ENCODE data around the gene RRM2. TPM values are rescaled to one million over a fixed set of nuclear protein-coding genes. Genes with fewer than 3 reads are reported as not detected.

The RRM2 gene
- total RNA-seq, 1 donor from 2014 or later, result 9.3 TPM

DNA sequence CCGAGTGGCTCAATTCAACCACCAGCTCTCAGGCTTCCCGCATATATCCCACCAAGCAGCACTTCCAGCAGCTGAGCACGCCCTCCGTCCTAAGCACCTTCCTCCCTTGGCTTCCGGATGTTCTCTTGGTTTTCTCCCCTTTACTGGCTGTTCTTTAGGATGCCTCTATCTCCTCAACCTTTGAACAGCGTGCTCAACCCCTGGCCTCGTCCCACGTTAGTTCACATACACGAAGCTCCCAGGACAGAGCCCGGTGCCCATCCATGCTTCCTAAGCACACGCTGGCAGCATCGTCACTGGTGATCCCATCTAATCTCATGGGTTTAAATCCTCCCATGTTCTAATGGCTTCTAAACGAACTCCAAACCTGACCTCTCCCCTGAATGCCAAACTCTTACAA lies 46.0 kb upstream of the RRM2 start:
- DNase-seq (no peak), ATAC-seq (ENCODE audit: low read depth) (no peak)
- TF ChIP-seq, protein P1, sequence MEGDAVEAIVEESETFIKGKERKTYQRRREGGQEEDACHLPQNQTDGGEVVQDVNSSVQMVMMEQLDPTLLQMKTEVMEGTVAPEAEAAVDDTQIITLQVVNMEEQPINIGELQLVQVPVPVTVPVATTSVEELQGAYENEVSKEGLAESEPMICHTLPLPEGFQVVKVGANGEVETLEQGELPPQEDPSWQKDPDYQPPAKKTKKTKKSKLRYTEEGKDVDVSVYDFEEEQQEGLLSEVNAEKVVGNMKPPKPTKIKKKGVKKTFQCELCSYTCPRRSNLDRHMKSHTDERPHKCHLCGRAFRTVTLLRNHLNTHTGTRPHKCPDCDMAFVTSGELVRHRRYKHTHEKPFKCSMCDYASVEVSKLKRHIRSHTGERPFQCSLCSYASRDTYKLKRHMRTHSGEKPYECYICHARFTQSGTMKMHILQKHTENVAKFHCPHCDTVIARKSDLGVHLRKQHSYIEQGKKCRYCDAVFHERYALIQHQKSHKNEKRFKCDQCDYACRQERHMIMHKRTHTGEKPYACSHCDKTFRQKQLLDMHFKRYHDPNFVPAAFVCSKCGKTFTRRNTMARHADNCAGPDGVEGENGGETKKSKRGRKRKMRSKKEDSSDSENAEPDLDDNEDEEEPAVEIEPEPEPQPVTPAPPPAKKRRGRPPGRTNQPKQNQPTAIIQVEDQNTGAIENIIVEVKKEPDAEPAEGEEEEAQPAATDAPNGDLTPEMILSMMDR (IDR thresholded peaks at IDR 0.05), result no peak
- Mint-ChIP-seq H3K9me3 (no peaks in the 10 kb centered on the region), H3K36me3 (ENCODE audit: low read depth) (no peaks in the 10 kb centered on the region), H3K4me3 (no peak overlapping the region), H3K27ac (no peak overlapping the region), H3K27me3 (peaks cover 64% of the 10 kb centered on the region), H3K4me1 (peaks cover 13% of the 10 kb centered on the region)
- ChIA-PET CTCF (interaction anchor here (6.6 kb wide), 1 partner anchor 332 kb away, joined by 43 read pairs; no protein-coding TSS in a partner anchor), POLR2A (no interaction called here)
- intact Hi-C loops (cut with micrococcal nuclease), result loop anchor here (10.0 kb wide), 1 partner anchor 168 kb away; no protein-coding TSS in a partner anchor

DNA sequence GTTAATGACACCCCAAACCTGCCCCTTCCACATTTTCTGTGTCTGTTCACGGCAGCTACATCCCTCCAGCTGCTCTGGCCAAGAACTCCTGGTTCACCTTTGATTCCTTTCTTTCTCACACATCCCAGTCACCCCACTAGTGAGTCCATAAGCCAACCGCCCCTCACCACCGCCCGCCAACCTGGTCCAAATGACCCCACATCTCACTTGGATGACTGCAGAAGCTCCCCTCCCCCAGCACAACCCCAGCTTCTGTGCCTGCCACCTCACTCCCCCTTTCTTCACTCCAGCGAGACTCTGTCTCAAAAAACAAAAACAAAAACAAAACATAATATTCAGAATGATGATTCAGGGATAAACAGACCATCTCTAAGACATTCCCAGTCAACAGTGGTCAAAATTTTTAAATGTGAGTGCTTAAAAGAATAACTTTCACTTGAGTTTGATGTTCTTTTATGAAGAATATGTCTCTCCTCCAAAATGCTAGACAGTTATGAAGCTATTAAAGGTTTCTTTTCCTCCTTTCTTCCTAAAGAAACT lies 45.5 kb upstream of the RRM2 start:
- H3K36me3 Mint-ChIP-seq (ENCODE audit: low read depth), result no peaks in the 10 kb centered on the region
- no peak overlapping the region for H3K4me3 Mint-ChIP-seq
- H3K9me3 Mint-ChIP-seq, result no peaks in the 10 kb centered on the region
- peaks cover 66% of the 10 kb centered on the region for H3K27me3 Mint-ChIP-seq
- CTCF ChIA-PET, result interaction anchor here (6.6 kb wide), 1 partner anchor 332 kb away, joined by 43 read pairs; no protein-coding TSS in a partner anchor
- no peak for ATAC-seq (ENCODE audit: low read depth)
- H3K27ac Mint-ChIP-seq, result no peak overlapping the region
- peaks cover 13% of the 10 kb centered on the region for H3K4me1 Mint-ChIP-seq
- POLR2A ChIA-PET, result no interaction called here
- TF ChIP-seq, protein P1 (IDR thresholded peaks at IDR 0.05), result no peak
- intact Hi-C loops (cut with micrococcal nuclease), result loop anchor here (10.0 kb wide), 1 partner anchor 168 kb away; no protein-coding TSS in a partner anchor
- DNase-seq, result no peak

DNA sequence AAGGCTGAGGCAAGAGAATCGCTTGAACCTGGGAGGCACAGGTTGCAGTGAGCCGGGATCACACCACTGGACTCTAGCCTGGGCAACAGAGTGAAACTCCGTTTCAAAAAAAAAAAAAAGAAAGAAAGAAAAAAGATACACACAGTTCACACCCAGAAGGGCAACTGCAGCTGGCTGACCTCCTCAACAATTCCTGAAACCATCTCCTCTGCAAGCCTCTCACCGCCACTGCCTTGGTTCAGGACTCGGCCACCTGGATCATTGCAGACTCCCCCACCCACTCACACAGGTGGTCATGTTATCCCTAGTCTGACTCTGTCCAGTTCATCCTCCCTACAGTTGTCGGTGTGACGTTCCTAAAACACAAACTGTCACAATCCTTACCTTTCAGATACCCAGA lies 44.5 kb upstream of the RRM2 start:
- CTCF ChIA-PET, result interaction anchor here (1.0 kb wide), 1 partner anchor 357 kb away, joined by 3 read pairs; no protein-coding TSS in a partner anchor
- DNase-seq, result no peak
- intact Hi-C loops (cut with micrococcal nuclease), result loop anchor here (10.0 kb wide), 1 partner anchor 167 kb away; no protein-coding TSS in a partner anchor
- Mint-ChIP-seq H3K36me3 (ENCODE audit: low read depth) (no peaks in the 10 kb centered on the region), H3K4me1 (peaks cover 10% of the 10 kb centered on the region), H3K27ac (no peak overlapping the region), H3K4me3 (peak overlapping the region; percentile 11), H3K9me3 (no peaks in the 10 kb centered on the region), H3K27me3 (peaks cover 63% of the 10 kb centered on the region)
- TF ChIP-seq, protein P1 (IDR thresholded peaks at IDR 0.05), result no peak
- no peak for ATAC-seq (ENCODE audit: low read depth)
- POLR2A ChIA-PET, result no interaction called here

DNA sequence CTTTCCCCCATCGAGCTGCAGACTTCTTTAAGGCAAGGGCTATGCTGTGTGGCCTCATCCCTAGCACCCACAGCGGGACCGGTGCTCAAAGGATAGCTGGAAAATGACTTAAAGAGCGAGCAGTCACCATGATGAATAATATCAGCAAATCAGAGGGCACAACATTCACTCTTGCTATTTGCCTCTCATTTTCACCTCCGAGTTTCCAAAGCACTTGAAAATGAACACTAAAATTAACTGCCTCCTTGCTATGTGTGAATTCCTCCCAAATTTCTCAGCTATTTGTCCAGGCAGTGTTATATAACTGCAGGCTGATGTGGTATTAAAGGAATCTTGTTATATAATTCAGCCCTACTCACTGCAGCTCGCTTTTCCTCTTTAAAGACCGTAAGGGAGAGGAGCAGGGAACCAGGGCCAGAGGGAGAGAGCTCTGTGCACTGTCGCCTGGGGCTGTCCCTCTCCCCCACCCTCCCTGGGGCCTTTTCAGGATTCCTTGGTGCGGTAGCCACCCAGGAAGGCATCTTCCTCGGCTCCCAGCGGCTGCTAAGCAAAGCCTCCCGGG lies 43.8 kb upstream of the RRM2 start:
- no peak overlapping the region for H3K27ac Mint-ChIP-seq
- H3K36me3 Mint-ChIP-seq (ENCODE audit: low read depth), result no peaks in the 10 kb centered on the region
- H3K4me3 Mint-ChIP-seq, result peak overlapping the region; percentile 81
- peaks cover 12% of the 10 kb centered on the region for H3K4me1 Mint-ChIP-seq
- DNase-seq, result no peak
- intact Hi-C loops (cut with micrococcal nuclease), result loop anchor here (1.0 to 10.0 kb wide), 2 partner anchors 42 to 166 kb away; no protein-coding TSS in a partner anchor
- CTCF ChIA-PET, result interaction anchor here (0.6 to 3.5 kb wide), 3 partner anchors 18 to 356 kb away, joined by 3 to 15 read pairs (median 3); no protein-coding TSS in a partner anchor
- no peak for ATAC-seq (ENCODE audit: low read depth)
- POLR2A ChIA-PET, result interaction anchor here (0.5 to 1.1 kb wide), 3 partner anchors 42 to 366 kb away, joined by 3 to 4 read pairs (median 3); no protein-coding TSS in a partner anchor
- H3K27me3 Mint-ChIP-seq, result peaks cover 67% of the 10 kb centered on the region
- H3K9me3 Mint-ChIP-seq, result no peaks in the 10 kb centered on the region
- TF ChIP-seq, protein P1 (IDR thresholded peaks at IDR 0.05), result no peak

DNA sequence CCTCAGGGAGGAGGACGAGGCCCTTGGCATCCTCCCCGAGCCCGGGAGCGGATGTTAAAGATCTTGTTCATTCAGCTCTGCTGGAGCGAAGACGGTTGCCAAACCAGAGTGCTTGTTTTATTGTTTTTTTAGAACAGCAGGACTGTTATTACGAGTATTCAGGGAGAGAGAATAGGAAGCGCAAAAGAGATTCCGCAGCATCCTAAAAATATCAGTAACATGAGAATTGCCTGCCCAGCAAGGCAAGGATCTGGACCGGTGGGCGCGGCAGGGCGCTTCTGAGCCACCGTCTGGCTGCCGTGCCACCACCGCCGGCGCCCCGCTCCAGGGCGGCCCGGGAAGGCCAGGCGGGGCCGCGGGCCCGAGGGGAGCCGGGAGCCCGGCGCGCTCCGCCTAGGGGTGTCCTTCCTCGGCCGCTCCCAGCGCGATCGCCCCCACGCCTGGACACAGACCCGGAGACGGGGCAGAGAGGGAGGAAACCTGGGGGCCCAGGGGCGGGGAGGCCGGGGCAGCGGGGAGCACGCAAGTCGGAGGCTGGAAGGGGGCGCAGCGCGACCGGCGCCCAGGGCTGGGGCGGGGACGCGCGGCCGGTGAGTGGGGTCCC lies 43.2 kb upstream of the RRM2 start:
- TF ChIP-seq, protein P1 (IDR thresholded peaks at IDR 0.05), result no peak
- H3K4me1 Mint-ChIP-seq, result peaks cover 12% of the 10 kb centered on the region
- H3K4me3 Mint-ChIP-seq, result peak overlapping the region; percentile 81
- DNase-seq, result peak; percentile 30
- H3K9me3 Mint-ChIP-seq, result no peaks in the 10 kb centered on the region
- H3K27me3 Mint-ChIP-seq, result peaks cover 67% of the 10 kb centered on the region
- intact Hi-C loops (cut with micrococcal nuclease), result loop anchor here (1.0 to 10.0 kb wide), 2 partner anchors 41 to 165 kb away; no protein-coding TSS in a partner anchor
- ATAC-seq (ENCODE audit: low read depth), result peak; percentile 51
- H3K27ac Mint-ChIP-seq, result no peak overlapping the region
- no peaks in the 10 kb centered on the region for H3K36me3 Mint-ChIP-seq (ENCODE audit: low read depth)
- CTCF ChIA-PET, result interaction anchor here (0.6 to 3.5 kb wide), 2 partner anchors 17 to 94 kb away, joined by 3 to 15 read pairs; no protein-coding TSS in a partner anchor
- POLR2A ChIA-PET, result interaction anchor here (0.9 to 1.1 kb wide), 2 partner anchors 42 to 366 kb away, joined by 3 read pairs; no protein-coding TSS in a partner anchor

All from activated B cell treated with CpG ODN at 0.5 μM for 24 hours (primary cell).